CD4-positive, alpha-beta memory T cell (primary cell): Measurements from ENCODE around the gene ZCCHC10. TPM values are rescaled to one million over a fixed set of nuclear protein-coding genes. Genes with fewer than 3 reads are reported as not detected.
"Not testable (repeated sequence)": the region's sequence is repeated elsewhere in the genome, so short reads cannot be mapped to it uniquely, and the experiment has no call there.

Source experiments
- CTCF ChIA-PET: fragments of 350-600 bp; sonication (Branson Sonifier 250); formaldehyde crosslinking; loops from one replicate; lab custom pipeline; 2021; ENCODE audit warnings: inconsistent platforms; ENCODE audit not compliant: partially characterized antibody; lab: Charles Lee
- POLR2A ChIA-PET: fragments of 350-600 bp; sonication (Branson Sonifier 250); formaldehyde crosslinking; loops from one replicate; lab custom pipeline; 2021; ENCODE audit not compliant: partially characterized antibody; lab: Charles Lee
- DNase-seq, 5 donors: peaks; one replicate each; pipeline versions ENCODE4 v3.0.0 to v3.0.0-alpha.2; 2020 to 2022; ENCODE audit warnings: mixed read lengths in 1 of 5
- H3K27ac ChIP-seq: one replicate; pipeline ENCODE4 v1.7.0; 2013; ENCODE audit warnings: low read depth, low read length
- H3K27me3 ChIP-seq: 2 replicates; pipeline ENCODE4 v1.7.0; 2013; ENCODE audit warnings: mild to moderate bottlenecking, low read length, moderate library complexity; ENCODE audit not compliant: insufficient read depth
- H3K36me3 ChIP-seq: 2 replicates; pipeline ENCODE4 v1.7.0; 2013; ENCODE audit warnings: mild to moderate bottlenecking, low read length, moderate library complexity; ENCODE audit not compliant: insufficient read depth
- H3K4me1 ChIP-seq: 2 replicates; pipeline ENCODE4 v1.7.0; 2013; ENCODE audit warnings: mild to moderate bottlenecking, low read length, moderate library complexity; ENCODE audit not compliant: insufficient read depth
- H3K4me3 ChIP-seq, 2 donors: one replicate each; pipeline ENCODE4 v1.7.0; 2013; ENCODE audit warnings: low read length in 2 of 2, mild to moderate bottlenecking in 1 of 2
- H3K9me3 ChIP-seq, 2 donors: one replicate each; pipeline ENCODE4 v1.7.0; 2013; ENCODE audit warnings: low read length in 2 of 2, control low read depth in 1 of 2; ENCODE audit not compliant: control insufficient read depth in 1 of 2
- H3K27ac Mint-ChIP-seq, 7 donors: one replicate each; pipeline ENCODE4 v1.8.0; 2020 to 2021; ENCODE audit warnings: mixed read lengths in 7 of 7, mild to moderate bottlenecking in 6 of 7, inconsistent platforms in 3 of 7, moderate library complexity in 3 of 7
- H3K27me3 Mint-ChIP-seq, 2 donors: one replicate each; pipeline ENCODE4 v1.8.0; 2020 to 2021; ENCODE audit warnings: mixed read lengths in 2 of 2
- H3K36me3 Mint-ChIP-seq, 2 donors: one replicate each; pipeline ENCODE4 v1.8.0; 2020 to 2021; ENCODE audit warnings: mixed read lengths in 2 of 2, inconsistent platforms in 1 of 2, mild to moderate bottlenecking in 1 of 2
- H3K4me1 Mint-ChIP-seq, 4 donors: one replicate each; pipeline ENCODE4 v1.8.0; 2020 to 2021; ENCODE audit warnings: mixed read lengths in 4 of 4, mild to moderate bottlenecking in 1 of 4
- H3K4me3 Mint-ChIP-seq, 8 donors: one replicate each; pipeline ENCODE4 v1.8.0; 2020 to 2021; ENCODE audit warnings: mixed read lengths in 8 of 8, mild to moderate bottlenecking in 7 of 8, moderate library complexity in 6 of 8, inconsistent platforms in 3 of 8
- H3K9me3 Mint-ChIP-seq, 8 donors: one replicate each; pipeline ENCODE4 v1.8.0; 2020 to 2021; ENCODE audit warnings: mixed read lengths in 8 of 8, mild to moderate bottlenecking in 5 of 8, inconsistent platforms in 3 of 8, moderate library complexity in 1 of 8
- intact Hi-C: fragments of 100-400 bp; cut with micrococcal nuclease; formaldehyde crosslinking; loops from one replicate; pipeline ENCODE4 v1.15.1; 2023
- polyA plus RNA-seq, 2 donors: library from polyadenylated mRNA; unstranded; fragments of 300-500 nt; fragmentation: Illumina TruSeq; gene quantifications; one replicate each; pipeline ENCODE4 v1.2.3, GENCODE V29; 2021
- total RNA-seq, 2 experiments: library from RNA; stranded (reverse); gene quantifications; one replicate each; pipeline ENCODE4 v1.2.3, GENCODE V29; 2021

Gene ZCCHC10
- total and polyA plus RNA-seq, 4 experiments from 2014 or later = 20.1 to 50.2 (median 33.7) TPM

DNA sequence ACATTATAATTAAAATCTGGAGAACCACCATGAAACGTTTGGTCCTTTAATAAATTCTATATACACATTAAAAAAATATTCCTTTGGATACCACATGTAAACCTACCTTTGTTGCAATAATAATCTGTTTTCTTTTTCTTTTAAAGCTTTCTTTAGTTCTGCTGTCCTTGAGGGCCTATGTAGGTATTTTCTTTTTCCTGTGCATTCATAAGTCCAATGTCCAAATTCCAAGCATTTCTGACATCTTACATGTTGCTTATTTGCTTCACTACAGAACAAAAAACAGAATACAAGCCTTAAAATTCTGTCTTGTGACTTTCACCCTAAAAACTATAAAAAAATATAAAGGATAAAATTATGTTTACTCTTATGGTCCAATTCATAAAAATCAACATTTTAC is 19.7 kb downstream of the ZCCHC10 start:
- ChIA-PET POLR2A (no interaction called here), CTCF (interaction anchor here (1.2 kb wide), 1 partner anchor 14 kb away, joined by 3 read pairs; no protein-coding TSS in a partner anchor)
- H3K27me3 Mint-ChIP-seq = no peaks in the 10 kb centered on the region
- no peak overlapping the region for H3K27ac Mint-ChIP-seq
- Histone ChIP-seq H3K27ac (no peak overlapping the region), H3K9me3 (no peaks in the 10 kb centered on the region), H3K27me3 (no peaks in the 10 kb centered on the region), H3K4me1 (no peaks in the 10 kb centered on the region), H3K4me3 (no peak overlapping the region), H3K36me3 (peaks cover 22% of the 10 kb centered on the region)
- no peak for DNase-seq
- peaks cover 22 to 26% of the 10 kb centered on the region in 2 donors for H3K36me3 Mint-ChIP-seq
- H3K4me3 Mint-ChIP-seq = no peak overlapping the region
- intact Hi-C loops = no loop called here
- peaks cover 0 to 2% (median 0%) of the 10 kb centered on the region in 4 donors for H3K4me1 Mint-ChIP-seq
- H3K9me3 Mint-ChIP-seq = no peaks in the 10 kb centered on the region

DNA sequence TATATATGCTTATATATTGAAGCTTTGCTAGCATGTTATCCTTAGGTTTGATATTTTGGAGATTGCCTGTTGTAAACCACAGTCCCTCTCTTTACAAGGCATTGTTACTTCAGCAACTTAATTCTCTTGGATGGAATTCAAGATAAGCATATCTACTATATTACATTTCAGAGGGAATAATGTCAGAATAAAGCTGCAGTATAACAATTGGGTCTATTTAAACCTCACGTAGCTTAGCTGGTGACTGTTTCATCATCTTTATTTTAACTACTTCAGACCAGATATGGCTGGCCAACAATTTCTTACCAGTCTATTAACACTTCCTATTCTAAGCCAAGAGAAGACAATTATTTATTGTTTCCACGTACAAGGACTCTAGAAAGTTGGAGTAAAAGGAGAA is 27.1 kb downstream of the ZCCHC10 start:
- Histone ChIP-seq H3K9me3 (no peaks in the 10 kb centered on the region), H3K4me1 (no peaks in the 10 kb centered on the region), H3K27ac (no peak overlapping the region), H3K27me3 (no peaks in the 10 kb centered on the region), H3K36me3 (peaks cover 6% of the 10 kb centered on the region), H3K4me3 (no peak overlapping the region)
- H3K36me3 Mint-ChIP-seq = peaks cover 17 to 30% of the 10 kb centered on the region in 2 donors
- CTCF ChIA-PET = no interaction called here
- H3K27me3 Mint-ChIP-seq = no peaks in the 10 kb centered on the region
- H3K27ac Mint-ChIP-seq = peak overlapping the region in 1 of 7 donors; percentile 5
- DNase-seq = no peak
- intact Hi-C loops = no loop called here
- H3K4me1 Mint-ChIP-seq = no peaks in the 10 kb centered on the region
- H3K4me3 Mint-ChIP-seq = no peak overlapping the region
- H3K9me3 Mint-ChIP-seq = no peaks in the 10 kb centered on the region
- POLR2A ChIA-PET = no interaction called here

DNA sequence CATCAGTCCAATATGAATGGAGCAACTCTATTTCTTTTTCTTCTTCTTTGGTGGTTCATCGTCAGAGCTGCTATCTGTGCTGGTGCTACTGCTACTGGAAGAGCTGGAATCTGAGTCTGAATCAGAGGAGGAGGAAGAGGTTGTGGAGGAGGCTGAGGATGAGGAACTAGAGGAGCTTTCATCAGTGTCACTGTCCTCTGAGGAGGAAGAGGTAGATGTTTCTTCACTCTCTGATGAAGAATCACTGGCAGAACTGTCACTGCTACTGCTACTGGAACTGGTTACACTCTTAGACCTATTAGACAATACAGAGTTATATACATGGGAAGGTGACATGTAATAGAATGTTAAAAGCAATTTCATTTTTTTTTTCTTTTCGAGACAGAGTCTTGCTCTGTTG is 27.8 kb downstream of the ZCCHC10 start:
- Histone ChIP-seq H3K27ac (no peak overlapping the region), H3K27me3 (no peaks in the 10 kb centered on the region), H3K9me3 (no peaks in the 10 kb centered on the region), H3K36me3 (peaks cover 6% of the 10 kb centered on the region), H3K4me3 (no peak overlapping the region), H3K4me1 (no peaks in the 10 kb centered on the region)
- peak overlapping the region in 3 of 7 donors; percentile 0 to 59 (median 2) for H3K27ac Mint-ChIP-seq
- H3K9me3 Mint-ChIP-seq = no peaks in the 10 kb centered on the region
- intact Hi-C loops = no loop called here
- DNase-seq = no peak
- H3K27me3 Mint-ChIP-seq = no peaks in the 10 kb centered on the region
- POLR2A ChIA-PET = no interaction called here
- CTCF ChIA-PET = no interaction called here
- no peak overlapping the region for H3K4me3 Mint-ChIP-seq
- H3K36me3 Mint-ChIP-seq = peaks cover 17 to 30% of the 10 kb centered on the region in 2 donors
- H3K4me1 Mint-ChIP-seq = no peaks in the 10 kb centered on the region

DNA sequence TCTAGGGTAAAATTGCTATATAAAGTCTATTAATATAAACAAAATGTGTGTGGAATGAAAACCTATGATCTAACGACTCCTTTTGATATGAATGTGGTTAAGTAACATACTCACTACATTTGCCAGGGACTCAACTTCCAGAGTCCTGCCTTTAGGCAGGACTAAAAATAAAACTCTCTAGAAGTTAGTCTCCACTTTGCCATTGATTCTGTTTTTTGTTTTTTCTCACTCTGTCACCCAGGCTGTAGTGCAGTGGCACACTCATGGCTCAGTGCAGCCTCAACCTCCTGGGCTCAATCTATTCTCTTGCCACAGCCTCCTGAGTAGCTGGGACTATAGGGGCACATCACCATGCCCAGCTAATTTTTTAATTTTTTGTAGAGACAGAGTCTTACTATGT is 30.0 kb downstream of the ZCCHC10 start:
- Histone ChIP-seq H3K4me3 (no peak overlapping the region), H3K27ac (no peak overlapping the region), H3K27me3 (no peaks in the 10 kb centered on the region), H3K36me3 (no peaks in the 10 kb centered on the region), H3K4me1 (no peaks in the 10 kb centered on the region), H3K9me3 (no peaks in the 10 kb centered on the region)
- H3K9me3 Mint-ChIP-seq = no peaks in the 10 kb centered on the region
- no peaks in the 10 kb centered on the region for H3K4me1 Mint-ChIP-seq
- no peaks in the 10 kb centered on the region for H3K27me3 Mint-ChIP-seq
- ChIA-PET POLR2A (no interaction called here), CTCF (no interaction called here)
- no peak overlapping the region for H3K4me3 Mint-ChIP-seq
- intact Hi-C loops = no loop called here
- H3K36me3 Mint-ChIP-seq = peaks cover 8 to 18% of the 10 kb centered on the region in 2 donors
- H3K27ac Mint-ChIP-seq = no peak overlapping the region
- DNase-seq = no peak

DNA sequence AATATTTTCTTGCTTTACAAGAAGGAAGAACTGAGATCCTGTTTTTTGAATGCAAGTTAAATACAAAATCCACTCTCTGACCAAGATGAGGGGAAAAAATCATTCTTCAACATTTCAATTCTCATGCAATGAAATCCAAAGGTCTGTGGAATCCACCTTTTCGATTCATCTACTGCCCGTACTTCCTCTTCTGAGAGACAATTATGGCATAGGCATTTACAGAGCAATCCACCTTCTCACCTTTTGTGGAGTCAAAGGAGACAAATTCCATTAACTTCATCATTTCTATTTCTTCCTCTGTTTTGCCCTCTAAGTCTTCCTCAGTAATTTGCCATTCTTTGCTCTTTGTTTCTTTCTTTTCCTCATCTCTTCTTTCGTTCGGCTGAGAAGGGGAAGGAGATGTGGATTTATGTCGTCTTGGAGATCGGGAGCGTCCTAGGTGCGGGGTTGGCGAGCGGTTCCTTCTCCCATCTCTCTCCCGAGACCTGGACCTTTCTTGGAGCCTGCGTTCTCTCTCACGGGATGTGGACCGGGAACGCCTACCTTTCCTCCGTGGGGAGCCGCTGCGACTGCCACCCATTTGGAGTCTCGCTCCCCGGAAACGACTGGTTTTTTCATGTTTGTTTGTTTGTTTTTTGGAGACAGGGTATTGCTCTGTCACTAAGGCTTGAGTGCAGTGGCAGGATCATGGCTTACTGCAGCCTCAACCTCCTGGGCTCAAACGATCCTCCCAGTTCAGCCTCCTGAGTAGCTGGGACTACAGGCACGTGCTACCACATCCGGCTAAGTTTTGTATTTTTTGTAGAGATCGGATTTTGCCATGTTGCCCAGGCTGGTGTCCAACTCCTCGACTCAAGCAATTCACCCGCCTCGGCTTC is 38.6 kb downstream of the ZCCHC10 start:
- ChIA-PET CTCF (no interaction called here), POLR2A (no interaction called here)
- no peaks in the 10 kb centered on the region for H3K9me3 Mint-ChIP-seq
- H3K36me3 Mint-ChIP-seq = no peaks in the 10 kb centered on the region
- H3K4me3 ChIP-seq = no peak overlapping the region
- no peaks in the 10 kb centered on the region for H3K4me1 Mint-ChIP-seq
- no peak for DNase-seq
- peak overlapping the region in 1 of 7 donors; percentile 37 for H3K27ac Mint-ChIP-seq
- H3K27ac ChIP-seq = no peak overlapping the region
- no peaks in the 10 kb centered on the region for H3K9me3 ChIP-seq
- H3K36me3 ChIP-seq = no peaks in the 10 kb centered on the region
- no peaks in the 10 kb centered on the region for H3K4me1 ChIP-seq
- H3K27me3 Mint-ChIP-seq = no peaks in the 10 kb centered on the region
- no peaks in the 10 kb centered on the region for H3K27me3 ChIP-seq
- no peak overlapping the region for H3K4me3 Mint-ChIP-seq
- intact Hi-C loops = no loop called here

DNA sequence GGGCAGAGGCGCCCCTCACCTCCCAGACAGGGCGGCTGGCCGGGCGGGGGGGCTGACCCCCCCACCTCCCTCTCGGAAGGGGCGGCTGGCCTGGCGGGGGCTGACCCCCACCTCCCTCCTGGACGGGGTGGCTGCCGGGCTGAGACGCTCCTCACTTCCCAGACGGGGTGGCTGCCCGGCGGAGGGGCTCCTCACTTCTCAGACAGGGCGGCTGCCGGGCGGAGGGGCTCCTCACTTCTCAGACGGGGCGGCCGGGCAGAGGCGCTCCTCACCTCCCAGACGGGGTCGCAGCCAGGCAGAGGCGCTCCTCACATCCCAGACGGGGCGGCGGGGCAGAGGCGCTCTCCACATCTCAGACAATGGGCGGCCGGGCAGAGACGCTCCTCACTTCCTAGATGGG is 43.4 kb downstream of the ZCCHC10 start:
- H3K27me3 ChIP-seq, DNase-seq, CTCF ChIA-PET, H3K4me3 ChIP-seq, H3K27ac Mint-ChIP-seq, H3K36me3 ChIP-seq, H3K9me3 Mint-ChIP-seq, H3K27me3 Mint-ChIP-seq, H3K4me3 Mint-ChIP-seq, intact Hi-C loops, H3K4me1 Mint-ChIP-seq, H3K4me1 ChIP-seq, POLR2A ChIA-PET, H3K36me3 Mint-ChIP-seq, H3K27ac ChIP-seq, H3K9me3 ChIP-seq: not testable (repeated sequence)

DNA sequence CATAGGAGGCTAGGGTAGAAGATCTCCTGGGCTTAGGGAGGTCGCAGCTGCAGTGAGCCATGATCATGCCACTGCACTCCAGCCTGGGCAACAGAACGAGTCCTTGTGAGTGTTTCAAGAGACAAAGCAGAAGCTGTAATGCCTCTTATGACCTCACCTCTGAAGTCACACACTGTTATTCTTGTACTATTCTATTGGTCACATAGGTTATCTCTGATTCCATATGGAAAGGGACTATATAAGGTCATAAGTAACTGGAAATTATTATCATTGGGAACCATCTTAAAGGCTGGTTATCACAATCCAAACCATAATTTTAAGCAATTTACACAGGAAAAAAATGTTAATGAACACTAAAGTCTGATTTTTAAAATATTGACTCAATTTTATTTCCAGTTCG is 45.1 kb downstream of the ZCCHC10 start:
- POLR2A ChIA-PET = no interaction called here
- DNase-seq = no peak
- Histone ChIP-seq H3K4me3 (no peak overlapping the region), H3K4me1 (no peaks in the 10 kb centered on the region), H3K36me3 (no peaks in the 10 kb centered on the region), H3K27ac (no peak overlapping the region), H3K27me3 (no peaks in the 10 kb centered on the region), H3K9me3 (no peaks in the 10 kb centered on the region)
- Mint-ChIP-seq H3K27me3 (no peaks in the 10 kb centered on the region), H3K27ac (no peak overlapping the region), H3K4me3 (no peak overlapping the region), H3K9me3 (peaks cover 0 to 18% (median 8%) of the 10 kb centered on the region in 8 donors), H3K36me3 (peaks cover 0 to 3% of the 10 kb centered on the region in 2 donors), H3K4me1 (no peaks in the 10 kb centered on the region)
- CTCF ChIA-PET = no interaction called here
- intact Hi-C loops = no loop called here
